ENCODE results near the gene METAP2.

Gene METAP2

DNA sequence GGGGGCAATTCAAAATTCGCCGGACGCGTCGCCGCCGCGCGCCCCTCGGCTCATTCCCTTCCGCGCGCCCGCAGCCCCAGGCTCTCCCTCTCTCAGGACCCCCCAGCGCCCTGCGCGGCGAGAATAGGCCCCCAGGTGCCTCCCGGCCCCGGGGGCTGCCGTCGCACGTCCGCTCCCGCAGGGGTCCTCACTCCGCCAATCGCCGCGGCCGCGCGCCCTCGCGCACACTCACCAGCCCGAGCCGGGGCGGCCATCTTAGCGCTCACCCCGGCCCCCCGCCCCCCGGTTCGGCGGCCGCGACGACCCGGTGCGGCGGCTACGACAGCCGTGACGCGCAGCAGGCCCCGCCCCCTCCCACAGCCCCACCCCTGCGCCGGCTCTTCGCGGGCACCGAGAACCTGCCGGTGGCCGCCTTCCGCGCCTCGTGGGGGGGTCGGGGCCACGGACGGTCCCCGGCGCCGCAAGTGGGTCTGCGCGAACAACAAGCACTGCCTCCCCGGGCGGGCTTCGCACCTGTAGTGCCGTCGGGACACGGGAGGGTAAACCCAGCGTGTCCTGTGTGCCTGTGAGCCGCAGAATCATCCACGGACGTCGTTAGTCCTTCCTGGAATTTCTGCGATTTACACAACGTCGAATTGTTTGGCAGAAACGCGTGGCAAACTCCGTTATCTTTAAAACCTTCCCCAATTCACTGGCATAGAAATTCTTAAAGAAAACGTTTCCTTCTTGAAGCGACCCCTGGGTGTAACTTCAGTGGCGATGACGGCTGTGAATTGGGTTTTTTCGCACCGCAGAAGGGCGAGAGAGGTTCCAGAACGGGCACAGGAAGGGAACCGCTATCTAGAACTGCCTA is 74.8 kb downstream of the METAP2 start:
- peak; percentile 12 to 19 for DNase-seq (ENCODE audit: extremely low read depth in 1 of 2, low read depth in 1 of 2)

DNA sequence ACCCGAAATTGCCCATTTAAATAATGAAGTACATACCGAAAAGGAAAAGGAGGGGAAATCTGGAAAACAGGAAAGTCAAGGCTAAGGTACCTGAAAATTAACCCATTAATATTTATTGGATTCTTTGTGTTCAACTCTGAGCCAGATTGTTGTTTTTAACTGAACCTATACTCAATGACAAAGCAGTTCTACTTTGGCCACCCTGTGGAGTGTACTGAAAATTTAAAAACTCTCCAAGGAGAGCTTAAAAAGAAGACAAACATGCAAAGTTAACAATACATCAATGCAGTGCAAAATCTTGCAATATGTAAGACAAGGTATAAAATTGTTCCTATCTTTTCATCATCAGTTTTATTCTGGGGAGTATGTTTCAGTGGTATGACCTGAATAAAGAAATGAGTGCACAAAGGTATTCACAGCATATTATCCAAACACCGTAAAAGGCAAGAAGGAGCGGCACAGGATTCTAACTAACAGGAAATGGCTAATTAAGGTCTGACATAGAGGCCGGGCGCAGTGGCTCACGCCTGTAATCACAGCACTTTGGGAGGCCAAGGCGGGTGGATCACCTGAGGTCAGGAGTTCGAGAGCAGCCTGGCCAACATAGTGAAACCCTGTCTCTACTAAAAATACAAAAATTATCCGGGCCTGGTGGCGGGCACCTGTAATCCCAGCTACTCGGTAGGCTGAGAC is 75.6 kb downstream of the METAP2 start:
- no peak for DNase-seq (ENCODE audit: extremely low read depth in 1 of 2, low read depth in 1 of 2)

DNA sequence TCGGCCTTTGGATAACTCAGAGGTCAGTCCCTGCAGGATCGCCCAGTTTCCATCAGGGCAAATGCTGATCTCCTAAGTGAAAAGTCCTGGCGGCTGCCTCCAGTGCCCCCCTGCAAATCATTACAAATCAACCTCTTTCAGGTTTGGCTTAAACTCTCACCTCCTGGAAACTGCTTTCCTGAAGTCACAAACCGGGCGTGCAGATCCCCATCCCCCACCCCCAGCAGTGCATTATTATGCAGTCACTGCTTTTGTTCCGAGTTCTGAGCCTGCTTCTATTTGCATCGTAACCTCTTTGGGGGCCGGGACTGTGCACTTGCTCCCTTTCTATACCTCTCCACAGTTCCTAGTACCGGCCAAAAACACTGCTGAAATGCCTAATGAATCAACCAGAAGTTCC is 77.4 kb downstream of the METAP2 start, which contains the start of gene USP44:
USP44 (minus strand) TSS at position 172 of the 400 bp plus-strand sequence. CDS start 17,220 bp downstream, outside the sequence.
- no peak for DNase-seq (ENCODE audit: extremely low read depth in 1 of 2, low read depth in 1 of 2)

DNA sequence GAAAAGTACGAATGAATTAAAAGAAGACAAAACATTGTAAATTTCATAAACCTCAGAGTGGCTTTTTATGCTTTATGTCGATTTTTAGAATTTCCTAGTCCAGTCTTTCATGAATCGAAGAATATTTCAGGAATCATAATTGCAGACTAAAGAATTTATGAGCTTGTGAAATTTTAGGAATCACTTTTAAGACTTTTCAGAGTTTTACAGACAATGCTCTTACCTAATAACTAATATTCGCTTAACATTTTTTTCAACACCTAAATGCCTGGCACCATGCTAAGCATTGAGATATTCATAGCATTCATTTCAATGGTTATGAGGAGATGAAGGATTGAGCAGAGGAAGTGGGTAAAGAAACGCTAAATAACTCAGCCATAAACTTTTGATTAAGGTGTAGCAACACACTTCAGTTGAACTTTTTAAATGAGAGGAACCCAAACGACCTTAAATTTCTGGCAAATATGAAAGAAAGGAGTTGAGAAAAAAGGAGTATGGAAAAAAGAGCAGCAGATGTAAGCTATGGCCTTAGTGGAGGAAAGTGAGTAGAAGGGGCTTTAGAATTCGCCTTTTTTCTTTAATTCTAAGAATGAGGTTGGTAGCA is 78.1 kb downstream of the METAP2 start:
- no peak for DNase-seq (ENCODE audit: extremely low read depth in 1 of 2, low read depth in 1 of 2)

DNA sequence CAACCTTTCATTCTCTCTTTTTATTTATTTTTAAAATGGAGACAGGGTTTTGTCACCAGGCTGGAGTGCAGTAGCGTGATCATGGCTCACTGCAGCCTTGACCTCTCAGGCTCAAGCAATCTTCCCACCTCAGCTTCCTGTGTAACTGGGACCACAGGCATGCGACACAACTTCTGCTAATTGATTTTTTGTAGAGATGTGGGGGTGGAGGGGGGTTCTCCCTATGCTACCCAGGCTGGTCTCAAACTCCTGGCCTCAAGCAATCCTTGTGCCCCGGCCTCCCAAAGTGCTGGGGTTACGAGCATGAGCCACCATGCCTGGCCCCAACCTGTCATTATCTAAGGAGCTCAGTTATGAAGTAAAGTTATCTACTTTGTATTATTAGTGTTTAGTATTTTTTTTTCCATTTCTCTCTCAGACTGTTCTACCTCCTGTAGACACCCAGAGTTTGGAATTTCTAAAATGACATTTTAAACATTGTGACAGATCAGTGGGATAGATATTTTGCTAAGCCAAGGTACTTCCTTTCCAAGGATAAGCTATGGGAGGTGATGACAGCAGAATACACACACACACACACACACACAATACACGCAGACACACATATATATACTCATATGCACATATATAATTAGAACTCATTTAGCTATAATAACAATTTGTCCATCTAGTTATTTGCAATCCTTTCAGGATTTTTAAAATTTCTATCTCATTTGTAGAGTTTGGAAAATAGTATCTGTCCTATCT is 79.4 kb downstream of the METAP2 start:
- no peak for DNase-seq (ENCODE audit: extremely low read depth in 1 of 2, low read depth in 1 of 2)

DNA sequence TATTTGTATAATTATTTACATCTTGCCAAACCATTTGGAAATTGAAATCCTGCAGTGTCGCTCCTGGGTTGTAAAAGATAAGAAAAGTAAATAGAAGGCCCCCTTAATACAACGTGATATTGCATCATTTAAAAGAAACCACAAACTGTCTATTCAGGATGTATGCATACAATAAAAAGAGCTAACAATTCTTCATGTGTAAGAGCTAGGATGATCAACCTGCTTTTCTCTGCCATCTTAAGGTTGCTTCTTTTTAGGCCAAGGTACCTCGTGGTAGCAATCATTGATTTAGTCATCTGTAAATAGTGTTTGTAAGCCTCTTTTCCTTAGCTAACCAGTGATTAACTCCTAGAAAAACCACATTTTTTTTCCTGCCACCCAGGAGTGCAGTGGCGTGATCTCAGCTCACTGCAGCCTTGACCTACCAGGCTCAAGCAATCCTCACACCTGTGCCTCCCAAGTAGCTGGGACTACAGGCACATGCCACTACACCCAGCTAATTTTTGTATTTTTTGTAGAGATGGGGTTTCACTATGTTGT is 80.7 kb downstream of the METAP2 start:
- no peak for DNase-seq (ENCODE audit: extremely low read depth in 1 of 2, low read depth in 1 of 2)

DNA sequence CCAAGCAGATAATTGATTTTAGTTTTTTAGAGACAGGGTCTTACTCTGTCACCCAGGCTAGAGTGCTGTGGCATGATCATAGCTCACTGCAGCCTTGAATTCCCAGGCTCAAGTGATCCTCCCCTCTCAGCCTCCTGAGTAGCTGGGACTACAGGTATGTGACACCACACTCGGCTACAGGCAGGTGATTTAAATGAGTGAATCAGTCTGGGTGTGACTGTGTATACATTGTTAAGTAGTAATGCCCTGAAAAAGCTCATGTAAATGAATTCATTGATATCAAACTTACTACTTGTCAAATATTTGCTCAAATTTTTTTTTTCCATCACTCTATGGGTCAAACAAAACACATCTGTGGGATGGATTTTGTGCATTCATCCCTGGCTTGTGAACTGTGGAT is 83.7 kb downstream of the METAP2 start:
- no peak for DNase-seq (ENCODE audit: extremely low read depth in 1 of 2, low read depth in 1 of 2)

Measured in stimulated activated CD8-positive, alpha-beta memory T cell treated with anti-CD3 and anti-CD28 coated beads, Interleukin-7, amount 100 ng/mL, for 48 hours (primary cell).